GM18873 (cell line): ENCODE data around the gene TCP11X1.
"Not testable (repeated sequence)": the region's sequence is repeated elsewhere in the genome, so short reads cannot be mapped to it uniquely, and the experiment has no call there.

ENCODE experiments used
- ATAC-seq: cut with Tn5 transposase; IDR thresholded peaks from one replicate; pipeline ENCODE4 v1.9.1; 2021; ENCODE audit warnings: mild to moderate bottlenecking, moderate library complexity, moderate number of reproducible peaks; ENCODE audit not compliant: unreplicated experiment, low FRiP score

Gene TCP11X1

DNA sequence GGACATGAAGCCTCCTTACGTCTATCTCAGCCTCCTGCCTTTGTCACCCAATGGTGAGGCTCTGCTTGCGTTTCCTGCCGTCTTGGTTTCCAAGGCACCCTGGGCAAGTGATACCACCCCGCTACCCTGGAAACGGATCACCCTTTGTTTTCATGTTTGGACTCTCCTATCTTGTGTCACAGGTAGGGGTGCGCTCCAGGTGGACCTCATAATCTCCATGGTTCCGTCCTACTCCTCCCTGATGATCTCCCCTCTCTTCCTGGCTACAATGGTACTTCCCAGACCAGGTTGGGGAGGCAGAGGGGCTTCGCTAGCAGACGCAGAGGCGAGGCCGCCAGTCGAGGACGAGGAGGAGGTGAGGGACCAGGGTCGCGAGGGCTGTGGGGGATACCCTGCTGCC lies at the start of gene TCP11X1:
Gene TCP11X1 (plus strand): TSS at position 316 of the 400 bp plus-strand sequence.
- ATAC-seq, result not testable (repeated sequence)

- no peak for ATAC-seq
Measured at GRCh38 chrX:102185967-102186720, 29.0 kb upstream of the TCP11X1 start.

DNA sequence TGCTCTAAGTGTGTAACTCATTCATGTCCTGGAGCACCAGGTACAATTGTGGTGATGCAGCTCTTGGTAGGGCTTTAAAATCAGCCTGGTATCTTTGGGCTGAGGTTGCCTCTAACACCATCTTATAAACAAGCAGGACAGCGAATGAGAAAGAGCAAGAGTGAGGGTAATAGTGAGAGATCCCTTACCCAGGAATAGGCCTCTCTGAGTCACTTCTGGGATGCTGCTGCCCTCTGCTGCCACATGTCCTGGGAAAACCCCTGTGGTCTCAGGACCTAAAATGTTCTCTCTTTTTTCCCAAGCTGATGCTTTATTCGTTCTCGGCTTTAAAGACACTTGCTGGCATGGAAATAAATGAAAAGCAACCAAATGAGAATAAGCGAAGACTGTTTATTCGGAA lies 7.2 kb upstream of the TCP11X1 start:
- ATAC-seq, result not testable (repeated sequence)

DNA sequence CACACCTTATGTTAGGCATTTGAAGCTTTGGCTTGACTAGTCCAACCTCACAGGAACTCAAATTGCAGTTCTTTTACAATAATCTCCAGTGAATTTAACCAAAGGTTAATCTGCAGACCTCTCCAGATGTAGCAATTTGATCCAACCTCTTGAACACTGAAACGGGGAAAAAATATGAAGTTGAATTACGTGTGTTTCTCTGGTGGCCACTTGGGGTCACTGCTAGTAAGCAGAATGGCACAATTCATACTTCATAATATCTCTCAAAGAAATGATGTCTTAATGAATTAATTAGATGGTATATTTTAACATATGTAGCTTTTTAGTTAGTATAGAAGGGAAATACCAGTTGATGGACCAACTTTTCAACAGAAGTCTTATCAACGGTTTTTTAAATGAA lies 1.4 kb downstream of the TCP11X1 start:
- not testable (repeated sequence) for ATAC-seq

- not testable (repeated sequence) for ATAC-seq
Measured at GRCh38 chrX:102235678-102236077, 20.6 kb downstream of the TCP11X1 start.

GRCh38 chrX:102240265-102240664 lies 25.2 kb downstream of the TCP11X1 start:
- ATAC-seq, result not testable (repeated sequence)

GRCh38 chrX:102246893-102247292 lies 31.8 kb downstream of the TCP11X1 start, which contains the start of gene NXF2:
TSS of gene NXF2 (plus strand) at chrX:102247167. CDS start at chrX:102307079, 59,912 bp downstream.
- ATAC-seq, result not testable (repeated sequence)

DNA sequence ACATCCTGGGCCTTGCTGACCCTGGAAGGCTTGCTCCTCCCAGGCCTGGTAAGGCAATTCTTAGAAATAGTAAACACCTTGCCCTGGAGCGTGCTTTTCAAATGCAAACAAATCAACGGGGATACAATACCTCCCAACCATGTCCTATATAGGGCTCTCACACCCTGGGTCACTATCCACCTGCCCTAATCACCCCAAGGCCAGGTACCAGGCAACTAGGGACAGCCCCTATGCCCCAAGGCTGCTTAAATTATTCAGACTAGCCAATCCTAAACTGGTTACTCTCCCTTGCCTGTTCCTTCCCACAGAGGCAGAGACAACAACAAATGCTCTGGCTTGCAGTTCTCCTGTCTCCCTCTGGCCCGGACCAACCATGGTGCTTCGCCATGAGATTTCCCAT lies 57.1 kb downstream of the TCP11X1 start:
- not testable (repeated sequence) for ATAC-seq
